Measurements from ENCODE around the gene ZNF648. TPM values are rescaled to one million over a fixed set of nuclear protein-coding genes. Genes with fewer than 3 reads are reported as not detected.

The ZNF648 gene
- total and polyA plus RNA-seq, 2 of the 4 experiments (the other 2 are of a cell fraction): not detected

GRCh38 chr1:182101415-182102042 is 40.0 kb upstream of the ZNF648 start:
- Histone ChIP-seq H2BK15ac (ENCODE audit: low read depth, low read length) (no peak overlapping the region), H2AFZ (replicated peaks; ENCODE audit: low read length, poor library complexity) (no peak overlapping the region), H3K56ac (ENCODE audit: extremely low read depth, insufficient read depth, low read length) (no peak overlapping the region), H3K27me3 (ENCODE audit: control insufficient read depth, insufficient read depth, low read length) (no peaks in the 10 kb centered on the region), H4K91ac (ENCODE audit: insufficient read depth, low read depth, low read length) (no peak overlapping the region), H2AK5ac (ENCODE audit: low read depth, low read length) (no peak overlapping the region), H4K20me1 (ENCODE audit: insufficient read depth, low read length) (no peaks in the 10 kb centered on the region), H3K4ac (ENCODE audit: low read depth, low read length) (no peak overlapping the region), H3K27ac (ENCODE audit: insufficient read depth, low read length) (no peak overlapping the region), H3K9me1 (ENCODE audit: insufficient read depth, low read length) (no peaks in the 10 kb centered on the region), H4K8ac (ENCODE audit: low read depth in 2 of 2, low read length in 2 of 2) (no peak overlapping the region), H2BK120ac (ENCODE audit: low read depth, low read length) (no peak overlapping the region), H3K4me2 (ENCODE audit: low read depth, low read length) (no peak overlapping the region), H3K4me1 (ENCODE audit: control insufficient read depth, insufficient read depth, low read length) (no peaks in the 10 kb centered on the region), H3K9me3 (ENCODE audit: control insufficient read depth, insufficient read depth, low read length) (no peaks in the 10 kb centered on the region), H4K5ac (ENCODE audit: low read depth, low read length) (no peak overlapping the region), H3K4me3 (ENCODE audit: insufficient read depth, low read depth, low read length) (no peak overlapping the region), H3K79me1 (ENCODE audit: low read depth in 1 of 2, low read length in 2 of 2) (no peaks in the 10 kb centered on the region), H2BK20ac (ENCODE audit: low read depth, low read length) (no peak overlapping the region), H3K18ac (ENCODE audit: low read depth, low read length) (no peak overlapping the region), H3K14ac (replicated peaks; ENCODE audit: low read depth, low read length) (no peak overlapping the region), H2AK9ac (replicated peaks; ENCODE audit: low read depth, low read length, poor library complexity) (no peak overlapping the region), H3K36me3 (ENCODE audit: control insufficient read depth, insufficient read depth, low read length) (no peaks in the 10 kb centered on the region), H2BK5ac (ENCODE audit: low read depth, low read length, poor library complexity, severe bottlenecking) (no peak overlapping the region), H3K23ac (ENCODE audit: low read depth, low read length) (no peak overlapping the region), H3K9ac (ENCODE audit: low read depth, low read length) (no peak overlapping the region)
- DNase-seq (no peak), ATAC-seq (ENCODE audit: low read depth) (no peak)
- dilution Hi-C loops (cut with HindIII; ENCODE audit: low sequenced_read_pairs, unreplicated experiment): no loop called here
- 20% methylated on average over 1 of the region's 8 CpGs; no CpG with 5 or more reads in 1 of the 2 experiments for WGBS, 2 experiments (ENCODE audit: extremely low coverage in 2 of 2, insufficient read length in 1 of 2)
- intact Hi-C loops (cut with micrococcal nuclease): no loop called here
- ChIA-PET POLR2A (ENCODE audit: unreplicated experiment) (no interaction called here), CTCF (no interaction called here)
- BruUV-seq (replicated peaks): no TSS peak
- in situ Hi-C loops (cut with MboI; ENCODE audit: low sequenced_read_pairs): no loop called here
- no peak for TF ChIP-seq POLR2A (IDR thresholded peaks at IDR 0.05; ENCODE audit: low read depth, low read length)
- no peak for TF ChIP-seq MXI1 (IDR thresholded peaks at IDR 0.05; ENCODE audit: borderline replicate concordance, low read depth, low read length)
- TF ChIP-seq BHLHE40 (IDR thresholded peaks at IDR 0.05; ENCODE audit: low read depth, low read length): no peak
- TF ChIP-seq CEBPB (IDR thresholded peaks at IDR 0.05; ENCODE audit: low read depth, low read length): no peak
- no peak for TF ChIP-seq USF2 (IDR thresholded peaks at IDR 0.05; ENCODE audit: low read depth, low read length)
- no peak for TF ChIP-seq MAFK (IDR thresholded peaks at IDR 0.05; ENCODE audit: low read depth, low read length)
- no peak for TF ChIP-seq RCOR1 (IDR thresholded peaks at IDR 0.05; ENCODE audit: insufficient replicate concordance, low read length)
- no peak for TF ChIP-seq NFE2L2 (IDR thresholded peaks at IDR 0.05; ENCODE audit: low read depth, low read length)
- no peak for TF ChIP-seq RFX5 (IDR thresholded peaks at IDR 0.05; ENCODE audit: low read depth, low read length)
- no peak for TF ChIP-seq FOS (IDR thresholded peaks at IDR 0.05; ENCODE audit: low read depth, low read length)
- TF ChIP-seq RAD21 (IDR thresholded peaks at IDR 0.05; ENCODE audit: low read length): no peak
- no peak for TF ChIP-seq SMC3 (IDR thresholded peaks at IDR 0.05; ENCODE audit: low read depth, low read length)
- TF ChIP-seq MAZ (IDR thresholded peaks at IDR 0.05; ENCODE audit: borderline replicate concordance, low read depth, low read length): no peak
- TF ChIP-seq CHD1 (IDR thresholded peaks at IDR 0.05; ENCODE audit: low read depth, low read length): no peak
